Cardiac fibroblast (primary cell): Measurements from ENCODE around the gene KIF4A.
"Not testable (repeated sequence)": the region's sequence is repeated elsewhere in the genome, so short reads cannot be mapped to it uniquely, and the experiment has no call there.

Experiments used
- DNase-seq, 2 donors: peaks; one replicate each; pipeline versions ENCODE4 v3.0.0 to v3.0.0-alpha.2; 2010; ENCODE audit warnings: low read depth in 2 of 2
- H3K4me3 ChIP-seq, 2 donors: replicated peaks in 1 of 2; 1 replicate in 1 of 2; 2 replicates in 1 of 2; pipeline ENCODE4 v1.5.1; 2011; ENCODE audit warnings: low read depth in 2 of 2, low read length in 2 of 2, mild to moderate bottlenecking in 2 of 2, moderate library complexity in 1 of 2
- CTCF ChIP-seq: IDR thresholded peaks from one replicate; pipeline ENCODE4 v1.5.1; 2011; ENCODE audit warnings: low read depth, mild to moderate bottlenecking, low read length, inconsistent platforms

KIF4A gene

GRCh38 chrX:70398899-70399298 is 109.0 kb downstream of the KIF4A start:
- H3K4me3 ChIP-seq: no peak overlapping the region
- TF ChIP-seq CTCF: no peak
- peak; percentile 39 to 59 for DNase-seq

GRCh38 chrX:70400181-70400580 is 110.3 kb downstream of the KIF4A start:
- DNase-seq, H3K4me3 ChIP-seq: not testable (repeated sequence)

- no peak for DNase-seq
- TF ChIP-seq CTCF: no peak
- no peak overlapping the region for H3K4me3 ChIP-seq
These were observed 112.8 kb downstream of the KIF4A start for GRCh38 chrX:70402721-70403120.

- H3K4me3 ChIP-seq: no peak overlapping the region
- DNase-seq: no peak
- no peak for TF ChIP-seq CTCF
These were observed 115.1 kb downstream of the KIF4A start for GRCh38 chrX:70405003-70405402.

- DNase-seq: no peak
- TF ChIP-seq CTCF: no peak
- no peak overlapping the region for H3K4me3 ChIP-seq
These were observed 121.0 kb downstream of the KIF4A start for GRCh38 chrX:70410921-70411320.

- TF ChIP-seq CTCF: no peak
- DNase-seq: peak in 1 of 2 donors; percentile 17
- no peak overlapping the region for H3K4me3 ChIP-seq
These were observed 121.6 kb downstream of the KIF4A start for GRCh38 chrX:70411475-70411874.

- TF ChIP-seq CTCF: no peak
- peak in 1 of 2 donors; percentile 20 for DNase-seq
- H3K4me3 ChIP-seq: no peak overlapping the region
These were observed 131.7 kb downstream of the KIF4A start for GRCh38 chrX:70421618-70422017.
